ENCODE data around the gene NCAPD3. TPM values are rescaled to one million over a fixed set of nuclear protein-coding genes. Genes with fewer than 3 reads are reported as not detected.

The NCAPD3 gene
- total RNA-seq, 1 donor from 2014 or later: 11.3 TPM

DNA sequence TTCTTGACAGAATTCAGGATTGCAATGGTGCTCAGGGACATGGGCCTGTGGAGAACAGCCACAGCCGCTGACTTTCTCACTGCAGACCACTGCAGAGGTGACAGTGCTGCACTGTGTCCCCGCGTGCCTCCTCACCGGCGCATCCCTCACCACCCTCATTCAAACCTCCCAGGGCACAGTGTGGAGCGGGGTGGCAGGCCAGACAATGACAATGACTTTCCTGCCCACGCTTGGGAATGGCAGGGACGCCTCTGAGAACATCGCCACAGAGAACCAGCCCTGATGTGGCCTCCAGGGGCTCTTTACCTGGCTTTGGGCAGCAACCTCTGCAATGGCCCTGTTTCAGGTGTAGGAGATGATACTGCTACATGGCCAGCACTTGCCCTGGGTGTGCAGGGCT lies 65.7 kb downstream of the NCAPD3 start:
- no peak for DNase-seq (ENCODE audit: low read depth)

DNA sequence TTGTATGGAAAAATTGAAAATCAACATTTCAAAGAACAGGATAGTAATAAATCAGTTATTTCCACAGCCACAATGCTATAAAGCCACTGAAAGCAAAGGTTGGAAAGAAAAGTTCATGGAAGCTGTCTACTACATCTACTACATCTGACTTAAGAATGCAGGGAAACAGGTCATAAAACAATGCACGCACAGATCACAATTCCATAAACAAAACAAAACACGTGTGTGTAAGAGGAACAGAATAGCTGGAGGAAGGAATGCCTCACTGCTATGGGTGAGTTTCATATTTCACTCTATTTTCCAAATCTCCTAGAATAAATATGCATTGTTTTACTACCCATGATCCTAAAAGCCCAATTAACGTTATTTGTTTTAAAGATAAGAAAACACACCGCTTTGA lies 66.3 kb downstream of the NCAPD3 start:
- DNase-seq (ENCODE audit: low read depth): no peak

DNA sequence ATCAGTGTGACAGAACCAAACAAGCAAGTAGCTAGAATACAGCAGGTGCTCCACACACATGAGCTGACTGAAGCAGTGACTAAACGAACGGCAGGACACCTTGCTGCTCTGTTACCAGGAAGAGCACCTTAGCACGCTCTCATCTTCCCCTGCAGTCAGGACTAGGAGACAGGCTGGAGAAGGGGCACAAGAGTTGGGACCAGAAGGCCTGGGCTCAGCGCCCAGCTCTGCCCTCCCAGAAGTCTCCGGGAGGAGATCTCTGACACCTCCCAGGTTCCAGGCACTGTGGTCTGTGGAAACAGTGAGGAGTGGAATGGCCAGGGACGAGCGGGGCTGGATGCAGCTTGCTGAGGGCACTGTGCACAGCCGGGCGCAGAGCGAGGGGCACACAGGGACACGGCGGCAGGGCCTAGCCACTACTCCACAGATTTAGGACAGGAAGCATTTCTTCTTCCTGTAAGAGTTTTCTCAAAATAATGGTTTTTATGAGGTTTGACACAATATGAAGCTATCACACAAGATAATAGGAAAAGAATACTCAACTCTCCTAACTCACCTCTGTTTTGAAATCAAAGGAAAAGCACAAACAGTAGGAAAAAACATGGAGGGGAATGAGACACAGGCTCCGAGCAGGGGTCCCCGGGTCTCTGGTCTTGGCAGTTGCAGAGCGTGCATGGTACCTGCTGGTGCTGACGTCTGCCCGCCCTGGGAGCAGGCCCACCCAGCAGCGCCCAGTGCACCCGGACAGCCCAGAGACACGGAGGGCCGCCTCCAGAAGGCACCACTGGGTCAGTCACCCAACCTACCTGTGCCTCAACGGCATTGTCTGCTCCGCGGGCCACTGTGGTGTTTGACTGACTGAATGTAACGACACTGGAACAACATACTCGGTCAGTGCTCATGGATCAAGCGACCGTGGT lies 67.6 kb downstream of the NCAPD3 start:
- DNase-seq (ENCODE audit: low read depth): no peak

DNA sequence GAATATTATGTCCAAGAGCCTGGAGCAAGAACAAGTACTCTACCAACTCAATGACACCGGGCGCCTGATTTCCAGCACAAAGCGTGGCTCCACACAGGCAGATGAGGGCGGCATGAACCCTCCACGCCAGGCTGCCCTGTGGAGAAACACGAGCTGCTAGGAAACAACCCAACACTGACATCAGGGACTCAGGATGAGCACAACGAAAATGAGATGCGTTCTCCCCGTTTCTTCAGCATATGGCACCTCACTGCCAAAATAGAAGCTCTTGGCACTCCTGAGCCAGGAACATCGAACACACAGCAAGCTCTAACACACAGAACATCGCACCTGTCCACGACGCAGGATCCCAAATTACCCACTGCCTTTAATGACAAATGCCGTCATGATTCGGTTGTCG lies 68.3 kb downstream of the NCAPD3 start:
- no peak for DNase-seq (ENCODE audit: low read depth)

DNA sequence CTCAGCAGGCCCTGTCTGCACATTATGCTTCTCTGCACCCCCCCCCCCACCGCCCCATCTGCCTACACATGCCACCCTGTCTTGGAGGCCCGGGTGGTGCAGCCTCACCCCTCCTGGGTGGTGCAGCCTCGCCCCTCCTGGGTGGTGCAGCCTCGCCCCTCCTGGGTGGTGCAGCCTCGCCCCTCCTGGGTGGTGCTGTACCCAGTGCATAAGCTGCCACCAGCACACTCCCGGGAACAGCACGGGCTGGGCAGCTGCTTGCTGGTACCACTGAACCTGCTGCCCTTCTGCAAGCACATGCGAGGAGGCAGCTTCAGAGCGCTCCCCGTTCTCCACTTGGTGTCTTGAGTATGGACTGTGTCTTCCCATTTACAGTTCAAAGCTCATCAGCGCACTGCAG lies 69.3 kb downstream of the NCAPD3 start:
- DNase-seq (ENCODE audit: low read depth): no peak

DNA sequence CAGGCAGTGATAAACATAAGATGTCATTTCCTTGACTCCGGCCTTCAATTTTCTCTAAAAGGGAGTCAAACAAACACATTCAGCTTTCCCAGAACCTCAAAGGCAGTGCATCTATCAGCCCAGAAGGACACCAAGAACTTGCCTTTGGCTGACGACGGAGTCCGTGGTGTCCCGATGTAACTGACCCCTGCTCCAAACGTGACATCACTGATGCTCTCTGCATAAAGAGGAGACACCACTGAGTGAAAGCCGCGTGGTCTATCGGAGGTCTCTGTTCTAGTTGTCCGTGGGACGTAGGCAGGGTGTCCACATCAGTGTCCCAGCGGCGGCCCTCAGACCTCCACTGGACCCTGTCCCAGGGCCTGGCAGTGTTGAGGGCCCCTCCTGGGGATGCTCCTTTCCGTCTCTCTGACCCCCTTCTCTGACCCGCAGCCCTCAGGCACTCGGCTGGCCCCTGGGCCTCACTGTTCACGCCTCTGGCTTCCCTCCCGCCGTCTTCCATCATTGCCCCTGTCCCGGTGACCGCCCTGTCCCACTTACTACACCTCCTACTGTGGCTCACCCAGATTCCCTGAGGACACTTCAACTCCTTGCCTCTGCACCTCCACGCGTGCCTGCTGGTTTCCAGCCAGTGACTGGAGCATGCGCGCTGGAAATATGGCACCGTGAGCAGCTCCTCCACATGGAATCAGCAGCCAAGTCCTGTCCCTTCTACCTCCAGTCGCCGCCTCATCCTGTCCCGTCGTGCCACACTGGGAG lies 70.4 kb downstream of the NCAPD3 start:
- DNase-seq (ENCODE audit: low read depth): no peak

DNA sequence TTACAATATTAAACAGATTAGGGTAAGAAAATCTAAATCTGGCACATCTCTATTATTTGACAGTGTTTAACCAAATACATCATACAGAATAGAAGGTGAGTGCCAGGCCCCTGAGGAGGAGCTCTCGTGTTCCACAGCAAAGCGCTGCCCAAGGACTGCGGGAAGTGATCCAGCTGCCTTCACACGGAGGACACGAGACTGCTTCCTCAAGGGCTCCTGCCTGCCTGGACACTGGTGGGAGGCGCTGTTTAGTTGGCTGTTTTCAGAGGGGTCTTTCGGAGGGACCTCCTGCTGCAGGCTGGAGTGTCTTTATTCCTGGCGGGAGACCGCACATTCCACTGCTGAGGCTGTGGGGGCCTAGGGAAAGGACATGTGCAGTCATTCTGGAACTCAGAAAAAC lies 71.1 kb downstream of the NCAPD3 start:
- no peak for DNase-seq (ENCODE audit: low read depth)

DNA sequence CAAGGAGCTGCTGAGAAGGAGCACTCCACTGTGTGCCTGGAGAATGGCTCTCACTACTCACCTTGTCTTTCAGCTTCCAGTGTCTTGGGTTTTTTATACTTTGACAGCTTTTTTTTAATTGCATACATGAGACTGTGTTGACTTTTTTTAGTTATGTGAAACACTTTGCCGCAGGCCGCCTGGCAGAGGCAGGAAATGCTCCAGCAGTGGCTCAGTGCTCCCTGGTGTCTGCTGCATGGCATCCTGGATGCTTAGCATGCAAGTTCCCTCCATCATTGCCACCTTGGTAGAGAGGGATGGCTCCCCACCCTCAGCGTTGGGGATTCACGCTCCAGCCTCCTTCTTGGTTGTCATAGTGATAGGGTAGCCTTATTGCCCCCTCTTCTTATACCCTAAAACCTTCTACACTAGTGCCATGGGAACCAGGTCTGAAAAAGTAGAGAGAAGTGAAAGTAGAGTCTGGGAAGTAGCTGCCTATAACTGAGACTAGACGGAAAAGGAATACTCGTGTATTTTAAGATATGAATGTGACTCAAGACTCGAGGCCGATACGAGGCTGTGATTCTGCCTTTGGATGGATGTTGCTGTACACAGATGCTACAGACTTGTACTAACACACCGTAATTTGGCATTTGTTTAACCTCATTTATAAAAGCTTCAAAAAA lies 72.6 kb downstream of the NCAPD3 start:
- no peak for DNase-seq (ENCODE audit: low read depth)

DNA sequence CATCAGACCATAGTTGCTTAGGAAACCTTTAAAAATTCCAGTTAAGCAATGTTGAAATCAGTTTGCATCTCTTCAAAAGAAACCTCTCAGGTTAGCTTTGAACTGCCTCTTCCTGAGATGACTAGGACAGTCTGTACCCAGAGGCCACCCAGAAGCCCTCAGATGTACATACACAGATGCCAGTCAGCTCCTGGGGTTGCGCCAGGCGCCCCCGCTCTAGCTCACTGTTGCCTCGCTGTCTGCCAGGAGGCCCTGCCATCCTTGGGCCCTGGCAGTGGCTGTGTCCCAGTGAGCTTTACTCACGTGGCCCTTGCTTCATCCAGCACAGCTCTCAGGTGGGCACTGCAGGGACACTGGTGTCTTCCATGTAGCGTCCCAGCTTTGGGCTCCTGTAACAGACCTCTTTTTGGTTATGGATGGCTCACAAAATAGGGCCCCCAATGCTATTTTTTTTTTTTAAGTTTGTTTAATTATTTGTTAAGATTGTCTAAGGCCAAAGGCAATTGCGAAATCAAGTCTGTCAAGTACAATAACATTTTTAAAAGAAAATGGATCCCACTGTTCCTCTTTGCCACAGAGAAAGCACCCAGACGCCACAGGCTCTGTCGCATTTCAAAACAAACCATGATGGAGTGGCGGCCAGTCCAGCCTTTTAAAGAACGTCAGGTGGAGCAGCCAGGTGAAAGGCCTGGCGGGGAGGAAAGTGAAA lies 73.4 kb downstream of the NCAPD3 start:
- peak; percentile 15 for DNase-seq (ENCODE audit: low read depth)

DNA sequence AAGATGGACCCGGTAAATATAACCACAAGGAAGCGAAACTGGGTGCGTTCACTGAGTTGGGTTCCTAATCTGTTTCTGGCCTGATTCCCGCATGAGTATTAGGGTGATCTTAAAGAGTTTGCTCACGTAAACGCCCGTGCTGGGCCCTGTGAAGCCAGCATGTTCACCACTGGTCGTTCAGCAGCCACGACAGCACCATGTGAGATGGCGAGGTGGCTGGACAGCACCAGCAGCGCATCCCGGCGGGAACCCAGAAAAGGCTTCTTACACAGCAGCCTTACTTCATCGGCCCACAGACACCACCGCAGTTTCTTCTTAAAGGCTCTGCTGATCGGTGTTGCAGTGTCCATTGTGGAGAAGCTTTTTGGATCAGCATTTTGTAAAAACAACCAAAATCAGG lies 74.4 kb downstream of the NCAPD3 start:
- DNase-seq (ENCODE audit: low read depth): no peak

DNA sequence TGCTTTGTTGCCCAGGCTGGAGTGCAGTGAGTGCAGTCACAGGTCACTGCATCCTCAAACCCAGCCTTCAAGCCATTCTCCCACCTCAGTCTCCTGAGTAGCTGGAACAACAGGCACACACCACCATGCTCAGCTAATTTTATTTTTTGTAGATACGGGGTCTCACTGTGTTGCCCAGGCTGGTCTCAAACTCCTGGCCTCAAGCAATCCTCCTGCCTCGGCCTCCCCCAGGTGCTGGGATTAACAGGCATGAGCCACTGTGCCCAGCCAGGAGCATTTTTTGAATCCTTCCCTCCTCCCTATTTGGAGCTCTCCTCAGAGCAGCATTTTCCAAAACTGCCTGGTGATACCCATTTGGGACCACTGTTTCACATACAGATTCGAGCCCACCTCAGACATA lies 77.2 kb downstream of the NCAPD3 start:
- DNase-seq (ENCODE audit: low read depth): no peak

DNA sequence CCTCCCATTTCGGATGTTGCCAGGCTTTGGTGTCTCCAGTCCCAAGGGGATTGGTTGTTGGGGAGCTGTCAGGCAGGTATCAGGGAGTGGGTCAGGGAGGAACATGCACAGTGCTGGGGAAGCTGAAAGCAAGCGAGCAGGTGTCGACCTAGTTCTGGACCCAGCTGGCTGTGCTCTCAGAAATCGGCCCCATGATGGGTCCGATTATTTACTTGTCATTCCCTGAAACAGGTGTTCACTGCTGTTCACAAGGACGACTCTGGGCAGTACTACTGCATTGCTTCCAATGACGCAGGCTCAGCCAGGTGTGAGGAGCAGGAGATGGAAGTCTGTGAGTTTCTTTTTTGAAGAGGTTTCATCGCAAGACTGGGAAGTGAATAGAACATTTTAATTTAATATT lies 78.1 kb downstream of the NCAPD3 start:
- DNase-seq (ENCODE audit: low read depth): no peak

DNA sequence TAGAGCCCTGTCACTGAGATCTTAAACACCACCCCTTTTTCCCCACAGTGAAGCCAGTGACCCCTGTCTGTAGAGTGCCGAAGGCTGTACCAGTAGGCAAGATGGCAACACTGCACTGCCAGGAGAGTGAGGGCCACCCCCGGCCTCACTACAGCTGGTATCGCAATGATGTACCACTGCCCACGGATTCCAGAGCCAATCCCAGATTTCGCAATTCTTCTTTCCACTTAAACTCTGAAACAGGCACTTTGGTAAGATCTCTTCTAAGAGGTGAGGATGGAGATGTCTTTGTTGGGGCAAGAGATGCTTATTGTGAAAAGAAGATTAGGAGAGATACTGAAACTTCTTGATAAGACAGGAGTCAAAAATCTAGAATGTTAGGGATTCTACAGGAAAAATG lies 79.0 kb downstream of the NCAPD3 start:
- DNase-seq (ENCODE audit: low read depth): peak; percentile 16

DNA sequence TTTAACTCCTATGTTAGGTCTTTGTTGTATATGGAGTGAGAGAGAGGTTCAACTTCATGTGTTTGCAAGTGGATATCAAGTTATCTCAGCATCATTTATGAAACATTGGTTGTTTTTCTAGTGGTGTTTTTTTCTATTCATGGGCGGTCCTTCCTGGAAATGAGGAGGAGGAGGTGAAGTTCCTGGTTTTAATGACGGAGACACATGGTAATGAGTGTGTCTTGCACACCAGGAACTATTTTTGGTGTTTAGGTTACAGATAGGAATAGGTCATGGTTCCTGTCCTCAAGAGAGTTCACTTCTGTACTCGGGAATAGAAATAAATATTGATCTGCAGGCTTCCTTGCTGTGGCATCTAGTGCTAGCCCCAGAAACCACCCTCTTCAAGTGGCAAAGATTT lies 80.0 kb downstream of the NCAPD3 start:
- no peak for DNase-seq (ENCODE audit: low read depth)

DNA sequence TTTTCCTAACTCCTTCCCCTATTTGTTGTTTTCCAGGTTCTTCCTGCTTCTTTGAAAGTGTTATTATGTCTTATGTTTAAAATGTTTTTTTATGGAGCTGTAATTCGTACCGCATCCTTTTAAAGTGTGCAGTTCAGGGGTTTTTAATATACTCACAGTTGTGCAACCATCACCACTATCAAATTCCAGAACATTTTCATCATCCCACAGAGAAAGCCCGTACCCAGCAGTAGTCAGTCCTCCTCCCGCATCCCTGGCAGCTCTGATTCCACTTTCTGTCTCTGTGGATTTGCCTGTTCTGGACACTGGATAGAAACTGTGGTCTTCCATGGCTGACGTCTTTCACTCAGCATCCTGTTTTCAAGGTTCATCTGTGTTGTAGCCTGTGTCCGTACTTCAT lies 81.2 kb downstream of the NCAPD3 start:
- no peak for DNase-seq (ENCODE audit: low read depth)

DNA sequence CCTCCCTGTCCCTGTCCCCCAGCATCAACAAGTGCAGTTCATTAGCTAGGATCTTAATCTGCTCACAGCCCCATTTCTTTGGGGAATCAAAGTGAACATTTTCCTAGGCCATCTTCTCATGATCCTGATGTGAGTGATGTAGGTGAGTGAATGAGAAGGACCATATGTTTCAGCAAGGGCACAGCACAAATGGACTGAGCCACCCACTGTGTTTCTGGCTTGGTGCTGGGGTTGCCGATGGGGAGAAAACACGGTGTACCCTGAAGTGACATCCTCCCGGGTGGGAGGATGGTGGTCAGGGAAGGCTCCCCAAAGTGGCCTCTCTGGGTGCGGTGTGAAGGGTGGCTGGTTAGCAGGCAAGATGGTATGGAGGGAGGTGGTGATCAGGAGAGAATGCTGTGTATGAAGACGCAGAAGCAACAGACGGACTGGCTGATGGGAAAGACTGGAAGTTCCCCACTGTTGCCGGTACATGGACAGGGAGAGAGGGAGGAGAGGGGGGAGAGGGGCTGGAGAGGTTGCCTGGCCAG lies 82.7 kb downstream of the NCAPD3 start:
- DNase-seq (ENCODE audit: low read depth): no peak

DNA sequence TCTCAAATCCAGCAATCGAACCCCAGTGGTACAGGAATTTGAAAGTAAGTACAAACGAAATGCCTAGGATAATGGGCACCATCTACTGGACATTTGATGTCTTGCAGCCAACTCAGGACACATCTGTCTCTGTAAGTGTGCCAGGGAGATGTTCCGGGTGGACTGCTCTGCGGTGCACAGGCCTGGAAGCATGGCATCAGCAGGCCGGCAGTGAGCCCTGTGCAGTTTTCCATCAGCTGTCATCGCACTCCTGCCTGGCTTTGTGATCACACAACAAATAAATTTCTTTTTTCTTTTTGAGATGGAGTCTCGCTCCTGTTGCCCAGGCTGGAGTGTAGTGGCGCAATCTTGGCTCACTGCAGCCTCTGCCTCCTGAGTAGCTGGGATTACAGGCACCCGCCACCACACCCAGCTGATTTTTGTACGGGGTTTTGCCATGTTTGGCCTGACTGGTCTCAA lies 83.9 kb downstream of the NCAPD3 start:
- DNase-seq (ENCODE audit: low read depth): peak; percentile 79

DNA sequence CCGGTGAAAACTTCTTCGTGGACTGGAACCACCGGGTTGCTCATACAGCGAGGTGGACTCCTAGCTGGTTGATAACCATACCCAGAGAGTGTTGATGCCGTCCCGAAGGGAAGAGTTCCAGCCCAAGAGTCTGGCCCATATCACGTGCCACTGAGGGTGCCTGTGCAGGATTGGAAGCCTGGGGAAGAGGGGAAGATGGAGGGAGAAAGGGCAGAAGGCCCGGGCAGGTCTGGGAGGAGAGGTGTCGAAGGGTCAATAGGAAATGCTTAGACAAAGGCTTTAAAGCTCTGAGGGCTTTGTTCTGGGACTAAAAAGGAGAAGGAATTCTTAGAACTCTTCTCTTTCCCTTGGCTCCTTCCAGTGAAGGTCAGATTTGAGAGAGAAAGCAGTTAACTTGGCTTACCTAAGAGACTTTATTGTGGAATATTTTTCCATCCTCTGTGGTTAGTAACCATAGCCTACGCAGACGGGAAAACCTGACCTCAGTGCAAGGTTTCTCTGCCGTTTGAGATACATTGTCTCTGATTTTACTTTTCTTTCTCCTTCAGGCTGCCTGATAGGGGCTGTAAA lies 84.4 kb downstream of the NCAPD3 start:
- DNase-seq (ENCODE audit: low read depth): no peak

DNA sequence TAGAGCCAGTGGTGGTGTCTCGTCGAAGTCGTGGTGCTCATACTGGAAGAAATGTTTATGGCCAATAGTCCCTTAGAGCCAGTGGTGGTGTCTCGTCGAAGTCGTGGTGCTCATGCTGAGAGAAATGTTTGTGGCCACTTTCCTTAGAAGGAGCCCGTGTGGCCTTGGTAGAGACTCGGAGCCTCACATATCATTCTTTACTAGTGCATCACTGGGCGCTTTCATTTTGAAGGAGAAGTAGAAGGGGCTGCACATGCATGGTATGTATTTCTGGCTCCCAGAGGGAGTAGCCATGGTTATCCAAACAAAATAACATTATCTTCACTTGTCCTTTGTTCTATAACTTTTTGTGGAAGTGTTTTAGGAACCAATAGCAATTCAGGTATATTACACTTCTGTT lies 85.4 kb downstream of the NCAPD3 start:
- DNase-seq (ENCODE audit: low read depth): no peak

DNA sequence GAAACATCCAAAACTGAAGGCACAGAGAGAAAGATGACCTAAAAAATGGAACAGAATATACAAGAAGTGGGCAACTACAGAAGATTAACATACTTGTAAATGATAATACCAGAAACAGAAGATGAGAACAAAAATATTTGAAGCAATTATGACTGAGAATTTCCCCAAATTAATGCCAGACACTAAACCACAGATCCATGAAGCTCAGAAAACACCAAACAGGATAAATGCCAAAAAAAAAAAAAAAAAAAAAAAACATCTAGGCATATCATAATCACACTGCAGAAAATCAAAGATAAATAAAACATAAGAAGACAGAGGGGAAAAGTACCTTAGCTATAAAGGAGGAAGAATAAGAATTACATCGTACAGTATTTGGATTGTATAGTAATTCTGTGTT lies 89.6 kb downstream of the NCAPD3 start:
- DNase-seq (ENCODE audit: low read depth): no peak

DNA sequence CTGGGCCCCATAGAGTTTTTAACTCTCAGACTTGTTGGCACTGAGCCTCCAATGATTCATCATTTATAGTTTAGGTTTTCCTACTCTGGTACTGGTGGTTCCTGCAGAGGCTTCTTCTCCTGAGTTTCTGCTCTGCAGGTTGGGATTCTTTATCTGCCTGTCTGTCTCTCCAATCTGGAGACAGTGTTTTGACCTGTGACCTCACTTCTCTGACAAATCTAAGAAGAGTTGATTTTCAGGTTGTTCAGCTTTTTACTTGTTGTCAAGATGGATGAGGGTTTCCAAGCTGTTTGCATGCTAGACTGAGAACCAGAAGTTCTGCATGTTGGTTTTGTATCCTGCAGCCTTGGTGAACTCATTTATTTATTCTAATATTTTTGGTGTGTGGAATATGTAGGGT lies 91.0 kb downstream of the NCAPD3 start:
- DNase-seq (ENCODE audit: low read depth): no peak

Data from renal cortical epithelial cell (primary cell).